GM23338 (cell line): Measurements from ENCODE around the gene AIP. TPM values are rescaled to one million over a fixed set of nuclear protein-coding genes. Genes with fewer than 3 reads are reported as not detected.

Experiments
- ATAC-seq: fragments of 200-7000 bp; cut with Tn5 transposase; 3 replicates; pipeline ENCODE4 v1.9.1; 2020
- DNase-seq: peaks from one replicate; pipeline ENCODE4 v3.0.0-alpha.2; 2015; ENCODE audit warnings: low spot score
- H2AFZ ChIP-seq: fragments of 200-600 bp; sonication (generic); 2 replicates; pipeline ENCODE4 v1.8.0; 2016; ENCODE audit warnings: antibody characterized with exemption, mild to moderate bottlenecking, moderate library complexity
- H3F3A ChIP-seq: fragments of 200-600 bp; sonication (generic); replicated peaks from 2 replicates; pipeline ENCODE4 v1.8.0; 2017; ENCODE audit warnings: antibody characterized with exemption, mixed run types, low read depth
- H3K27ac ChIP-seq: fragments of 200-600 bp; sonication (generic); 2 replicates; pipeline ENCODE4 v1.6.1; 2016; ENCODE audit warnings: low read depth
- H3K27me3 ChIP-seq: fragments of 200-600 bp; sonication (generic); 2 replicates; pipeline ENCODE4 v1.8.0; 2016; ENCODE audit warnings: mild to moderate bottlenecking, mixed run types, moderate library complexity; ENCODE audit not compliant: insufficient read depth
- H3K36me3 ChIP-seq: fragments of 200-600 bp; sonication (generic); 2 replicates; pipeline ENCODE4 v1.8.0; 2016; ENCODE audit warnings: mild to moderate bottlenecking; ENCODE audit not compliant: insufficient read depth
- H3K4me1 ChIP-seq: fragments of 200-600 bp; sonication (generic); 2 replicates; pipeline ENCODE4 v1.8.0; 2016; ENCODE audit warnings: mild to moderate bottlenecking, moderate library complexity; ENCODE audit not compliant: insufficient read depth
- H3K4me2 ChIP-seq: fragments of 200-600 bp; sonication (generic); 2 replicates; pipeline ENCODE4 v1.7.1; 2017; ENCODE audit warnings: mixed run types
- H3K4me3 ChIP-seq: fragments of 200-600 bp; sonication (generic); 2 replicates; pipeline ENCODE4 v1.6.1; 2016; ENCODE audit warnings: mixed run types
- H3K79me2 ChIP-seq: fragments of 200-600 bp; sonication (generic); replicated peaks from 2 replicates; pipeline ENCODE4 v1.8.0; 2017; ENCODE audit warnings: mild to moderate bottlenecking; ENCODE audit not compliant: insufficient read depth
- H3K9me2 ChIP-seq: fragments of 200-600 bp; sonication (generic); 2 replicates; pipeline ENCODE4 v1.8.0; 2017; ENCODE audit not compliant: insufficient read depth
- H4K20me1 ChIP-seq: fragments of 200-600 bp; sonication (generic); replicated peaks from 2 replicates; pipeline ENCODE4 v1.8.0; 2017; ENCODE audit warnings: mild to moderate bottlenecking; ENCODE audit not compliant: insufficient read depth
- H3K27ac Mint-ChIP-seq: 2 replicates; pipeline ENCODE4 v1.8.0; 2020; ENCODE audit warnings: inconsistent platforms, mild to moderate bottlenecking, moderate library complexity, mixed read lengths
- H3K27me3 Mint-ChIP-seq: 3 replicates; pipeline ENCODE4 v1.8.0; 2022; ENCODE audit warnings: low read depth, mild to moderate bottlenecking, moderate library complexity, mixed read lengths, inconsistent platforms; ENCODE audit not compliant: insufficient read depth, poor library complexity
- H3K36me3 Mint-ChIP-seq: 3 replicates; pipeline ENCODE4 v1.8.0; 2021; ENCODE audit warnings: low read depth, mild to moderate bottlenecking, inconsistent platforms, moderate library complexity, mixed read lengths
- H3K4me1 Mint-ChIP-seq: 3 replicates; pipeline ENCODE4 v1.8.0; 2020; ENCODE audit warnings: mild to moderate bottlenecking, inconsistent platforms, mixed read lengths
- H3K4me3 Mint-ChIP-seq: 3 replicates; pipeline ENCODE4 v1.8.0; 2021; ENCODE audit warnings: moderate library complexity, mild to moderate bottlenecking, inconsistent platforms, mixed read lengths
- H3K9me3 Mint-ChIP-seq: 3 replicates; pipeline ENCODE4 v1.8.0; 2020; ENCODE audit warnings: moderate library complexity, mild to moderate bottlenecking, inconsistent platforms, mixed read lengths
- CREB1 ChIP-seq: fragments of 250-450 bp; sonication (Bioruptor Pico); IDR thresholded peaks from 2 replicates; pipeline ENCODE4 v1.5.0; 2020; ENCODE audit warnings: low read depth, mild to moderate bottlenecking, moderate library complexity
- CTCF ChIP-seq, 2 experiments: fragments of 200-600 bp in 1 of 2; sonication (generic) in 1 of 2; conservative IDR thresholded peaks; 2 replicates each; pipeline versions ENCODE4 v1.5.1 to v1.6.1; 2016 to 2017; ENCODE audit warnings: antibody characterized with exemption in 2 of 2, low read depth in 2 of 2, mild to moderate bottlenecking in 2 of 2, moderate library complexity in 1 of 2
- ETS1 ChIP-seq: IDR thresholded peaks from 2 replicates; pipeline ENCODE4 v1.6.1; 2016; ENCODE audit warnings: antibody characterized with exemption
- EZH2 ChIP-seq: fragments of 200-600 bp; sonication (generic); IDR thresholded peaks from one replicate; pipeline ENCODE4 v1.8.0; 2017; ENCODE audit warnings: antibody characterized with exemption, mild to moderate bottlenecking, low read depth; ENCODE audit not compliant: unreplicated experiment
- EZH2phosphoT487 ChIP-seq: fragments of 200-600 bp; sonication (generic); IDR thresholded peaks from one replicate; pipeline ENCODE4 v1.8.1; 2018; ENCODE audit warnings: antibody characterized with exemption; ENCODE audit not compliant: unreplicated experiment
- JUNB ChIP-seq: IDR thresholded peaks from one replicate; pipeline ENCODE4 v1.6.1; 2016; ENCODE audit warnings: antibody characterized with exemption; ENCODE audit not compliant: unreplicated experiment
- NANOG ChIP-seq: IDR thresholded peaks from 2 replicates; pipeline ENCODE4 v1.6.1; 2016; ENCODE audit warnings: antibody characterized with exemption, borderline replicate concordance
- POLR2AphosphoS5 ChIP-seq: IDR thresholded peaks from 2 replicates; pipeline ENCODE4 v1.6.1; 2016; ENCODE audit warnings: antibody characterized with exemption, low read depth
- REST ChIP-seq: IDR thresholded peaks from one replicate; pipeline ENCODE4 v1.6.1; 2018; ENCODE audit warnings: antibody characterized with exemption; ENCODE audit not compliant: unreplicated experiment
- STAT1 ChIP-seq: IDR thresholded peaks from one replicate; pipeline ENCODE4 v1.6.1; 2016; ENCODE audit warnings: antibody characterized with exemption; ENCODE audit not compliant: unreplicated experiment
- ZNF114 ChIP-seq: fragments of 250-450 bp; sonication (Bioruptor Pico); IDR thresholded peaks from 2 replicates; pipeline ENCODE4 v1.5.0; 2020; ENCODE audit warnings: mild to moderate bottlenecking, moderate library complexity
- ZNF331 ChIP-seq: fragments of 250-450 bp; sonication (Bioruptor Pico); IDR thresholded peaks from 2 replicates; pipeline ENCODE4 v1.5.0; 2020; ENCODE audit warnings: low read depth, mild to moderate bottlenecking, moderate library complexity
- ZNF462 ChIP-seq: fragments of 250-450 bp; sonication (Bioruptor Pico); IDR thresholded peaks from 2 replicates; pipeline ENCODE4 v1.5.0; 2020; ENCODE audit warnings: mild to moderate bottlenecking, moderate library complexity
- polyA plus RNA-seq: library from polyadenylated mRNA; unstranded; fragments of >200 nt; fragmentation: Nextera tagmentation; extraction: Ambion mirVana; gene quantifications from 2 replicates; pipeline ENCODE4 v1.2.1, GENCODE V29; 2016
- total RNA-seq: library from RNA; depleted of rRNA; stranded (reverse); fragments of >200 nt; shearing (Covaris generic); gene quantifications from 2 replicates; pipeline ENCODE4 v1.2.3, GENCODE V29; 2014

AIP gene
- total and polyA plus RNA-seq, 2 experiments from 2014 or later, result 29.1 to 32.1 TPM

- Histone ChIP-seq H3K9me2 (no peaks in the 10 kb centered on the region; the same call in 1 of the 2 replicates), H3K36me3 (peaks cover 11% of the 10 kb centered on the region), H3K27me3 (no peaks in the 10 kb centered on the region), H3K27ac (no peak overlapping the region), H2AFZ (no peak overlapping the region), H3K4me2 (no peak overlapping the region), H3K4me1 (0 out of 2 replicates have a peak, but pooled peaks cover 5% of the 10 kb centered on the region), H3K4me3 (no peak overlapping the region), H3K79me2 (no peaks in the 10 kb centered on the region), H4K20me1 (no peaks in the 10 kb centered on the region), H3F3A (no peaks in the 10 kb centered on the region)
- Mint-ChIP-seq H3K27me3 (no peaks in the 10 kb centered on the region), H3K9me3 (peaks cover 31% of the 10 kb centered on the region), H3K4me3 (no peak overlapping the region), H3K4me1 (peaks cover 5% of the 10 kb centered on the region), H3K27ac (no peak overlapping the region), H3K36me3 (peaks cover 5% of the 10 kb centered on the region; the same call in 2 of the 3 replicates)
- TF ChIP-seq POLR2AphosphoS5 (no peak), NANOG (no peak), CTCF (conservative IDR thresholded peaks at IDR 0.05; ENCODE audit: low read depth in 2 of 2) (no peak), EZH2 (no peak), ZNF114 (no peak), JUNB (no peak), ETS1 (no peak), REST (no peak), ZNF331 (CRISPR knock-in tag) (no peak), ZNF462 (CRISPR knock-in tag) (no peak), EZH2phosphoT487 (no peak), STAT1 (no peak), CREB1 (CRISPR knock-in tag) (no peak)
- ATAC-seq, result no peak
- no peak for DNase-seq
Observed at GRCh38 chr11:67538306-67538705, 55.5 kb downstream of the AIP start.
